A673 (cell line): Measurements from ENCODE around the gene EML3. TPM values are rescaled to one million over a fixed set of nuclear protein-coding genes. Genes with fewer than 3 reads are reported as not detected.
"Not testable (repeated sequence)": the region's sequence is repeated elsewhere in the genome, so short reads cannot be mapped to it uniquely, and the experiment has no call there.

ENCODE experiments used
- BruUV-seq: library from RNA; stranded (reverse); fragments of 400-500 nt; replicated peaks from 2 replicates; lab custom pipeline; 2021; lab: Mats Ljungman, UMichigan
- CTCF ChIA-PET: fragments of 300-600 bp; sonication (Branson Sonifier 250); formaldehyde crosslinking; loops from one replicate; lab custom pipeline; 2022; ENCODE audit warnings: antibody characterized with exemption; lab: Charles Lee
- POLR2A ChIA-PET: fragments of 300-600 bp; sonication (Branson Sonifier 250); formaldehyde crosslinking; loops from one replicate; lab custom pipeline; 2022; ENCODE audit warnings: antibody characterized with exemption; ENCODE audit not compliant: low non-redundant PET; lab: Charles Lee
- DNase-seq: peaks from one replicate; pipeline ENCODE4 v3.0.0-alpha.2; 2015; ENCODE audit warnings: low spot score
- H3K27ac ChIP-seq: fragments of 200-600 bp; sonication (generic); 2 replicates; pipeline ENCODE4 v1.5.1; 2016; ENCODE audit warnings: mixed run types, low read depth, mild to moderate bottlenecking, mixed read lengths, antibody characterized with exemption, low read length; ENCODE audit not compliant: poor library complexity, severe bottlenecking
- H3K27me3 ChIP-seq: fragments of 200-600 bp; sonication (generic); replicated peaks from 2 replicates; pipeline ENCODE4 v1.6.1; 2017; ENCODE audit warnings: mixed run types, low read depth, mild to moderate bottlenecking, mixed read lengths, antibody characterized with exemption, low read length; ENCODE audit not compliant: insufficient read depth, poor library complexity
- H3K36me3 ChIP-seq: fragments of 200-600 bp; sonication (generic); 2 replicates; pipeline ENCODE4 v1.6.1; 2016; ENCODE audit warnings: mixed run types, mild to moderate bottlenecking, mixed read lengths, antibody characterized with exemption, low read length; ENCODE audit not compliant: insufficient read depth, poor library complexity, severe bottlenecking
- H3K4me1 ChIP-seq: fragments of 200-600 bp; sonication (generic); 2 replicates; pipeline ENCODE4 v1.6.1; 2017; ENCODE audit warnings: mixed run types, mild to moderate bottlenecking, mixed read lengths, antibody characterized with exemption, low read length; ENCODE audit not compliant: insufficient read depth, poor library complexity, severe bottlenecking
- H3K4me3 ChIP-seq: fragments of 200-600 bp; sonication (generic); 2 replicates; pipeline ENCODE4 v1.5.1; 2016; ENCODE audit warnings: low read depth, mixed run types, mild to moderate bottlenecking, mixed read lengths, low read length; ENCODE audit not compliant: poor library complexity, severe bottlenecking
- H3K9me3 ChIP-seq: fragments of 200-600 bp; sonication (generic); 2 replicates; pipeline ENCODE4 v1.6.1; 2016; ENCODE audit warnings: mixed run types, low read depth, mild to moderate bottlenecking, mixed read lengths, antibody characterized with exemption, low read length; ENCODE audit not compliant: poor library complexity, severe bottlenecking
- CTCF ChIP-seq: fragments of 300-800, 200-600 bp; sonication (generic); conservative IDR thresholded peaks from 2 replicates; pipeline ENCODE4 v1.5.1; 2017; ENCODE audit warnings: low read depth, mild to moderate bottlenecking, antibody characterized with exemption, low read length, moderate library complexity, mixed read lengths
- EZH2 ChIP-seq: fragments of 200-600 bp; sonication (generic); IDR thresholded peaks from 2 replicates; pipeline ENCODE4 v1.6.1; 2017; ENCODE audit warnings: borderline replicate concordance, low read depth, mild to moderate bottlenecking, mixed read lengths, antibody characterized with exemption, low read length; ENCODE audit not compliant: poor library complexity, severe bottlenecking
- intact Hi-C: fragments of 100-400 bp; cut with micrococcal nuclease; formaldehyde crosslinking; loops from one replicate; pipeline ENCODE4 v1.10.0; 2022; ENCODE audit not compliant: unreplicated experiment
- total RNA-seq: library from RNA; stranded (reverse); gene quantifications from 2 replicates; pipeline ENCODE4 v1.2.3, GENCODE V29; 2021

Gene EML3
- total RNA-seq, 1 experiment from 2014 or later, result 21.3 TPM

GRCh38 chr11:62652161-62653006, 39.8 kb upstream of the EML3 start:
- H3K27me3 ChIP-seq, result no peaks in the 10 kb centered on the region
- H3K4me3 ChIP-seq, result peak overlapping the region; percentile 81
- BruUV-seq, result no TSS peak
- no peaks in the 10 kb centered on the region for H3K9me3 ChIP-seq
- H3K27ac ChIP-seq, result peak overlapping the region; percentile 90
- ChIA-PET POLR2A (interaction anchor here (1.0 to 1.4 kb wide), 2 partner anchors 13 to 61 kb away, joined by 6 to 7 read pairs; partner anchors contain the start of genes C11orf98, CSKMT and TUT1), CTCF (no interaction called here)
- no peak for DNase-seq
- H3K36me3 ChIP-seq, result peaks cover 25% of the 10 kb centered on the region
- TF ChIP-seq EZH2 (no peak), CTCF (no peak)
- intact Hi-C loops, result no loop called here
- peaks cover 12% of the 10 kb centered on the region for H3K4me1 ChIP-seq

DNA sequence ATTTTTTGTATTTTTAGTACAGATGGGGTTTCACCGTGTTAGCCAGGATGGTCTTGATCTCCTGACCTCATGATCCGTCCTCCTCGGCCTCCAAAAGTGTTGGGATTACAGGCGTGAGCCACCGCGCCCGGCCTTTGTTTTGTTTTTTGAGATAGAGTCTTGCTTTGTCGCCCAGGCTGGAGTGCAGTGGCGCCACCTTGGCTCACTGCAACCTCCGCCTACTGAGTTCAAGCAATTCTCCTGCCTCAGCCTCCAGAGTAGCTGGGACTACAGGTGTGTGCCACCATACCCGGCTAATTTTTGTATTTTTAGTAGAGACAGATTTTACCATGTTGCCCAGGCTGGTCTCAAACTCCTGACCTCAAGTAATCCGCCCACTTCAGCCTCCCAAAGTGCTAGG, 37.7 kb upstream of the EML3 start:
- DNase-seq, BruUV-seq, POLR2A ChIA-PET, intact Hi-C loops, CTCF ChIA-PET, H3K9me3 ChIP-seq, H3K27me3 ChIP-seq, H3K4me3 ChIP-seq, H3K27ac ChIP-seq: not testable (repeated sequence)
- Histone ChIP-seq H3K4me1 (peaks cover 19% of the 10 kb centered on the region), H3K36me3 (peaks cover 25% of the 10 kb centered on the region)

DNA sequence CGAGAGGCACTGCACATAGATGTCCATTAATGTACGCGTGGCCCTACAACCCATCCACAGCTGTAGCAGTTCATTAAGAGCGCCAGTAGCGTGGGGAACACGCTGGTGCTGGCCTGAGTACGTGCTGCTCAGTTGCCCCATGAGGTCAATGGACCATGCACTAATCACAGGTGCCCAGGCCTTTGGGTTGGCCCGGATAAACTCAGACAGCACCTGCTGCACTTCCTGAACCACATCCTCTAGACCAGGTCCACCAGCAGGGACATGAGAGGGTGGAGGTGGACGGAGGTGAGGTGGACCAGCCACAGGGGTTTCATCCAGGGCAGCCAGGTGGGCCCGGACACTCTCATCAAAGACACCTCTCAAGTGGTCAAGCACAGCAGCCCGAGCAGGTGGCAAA, 36.9 kb upstream of the EML3 start:
- BruUV-seq, result no TSS peak
- ChIA-PET POLR2A (interaction anchor here (0.5 to 0.6 kb wide), 2 partner anchors 16 to 25 kb away, joined by 3 to 4 read pairs; partner anchors contain the start of genes C11orf98 and CSKMT), CTCF (no interaction called here)
- no peak for TF ChIP-seq CTCF
- no peak for TF ChIP-seq EZH2
- peaks cover 19% of the 10 kb centered on the region for H3K4me1 ChIP-seq
- no peaks in the 10 kb centered on the region for H3K27me3 ChIP-seq
- H3K9me3 ChIP-seq, result no peaks in the 10 kb centered on the region
- DNase-seq, result no peak
- intact Hi-C loops, result no loop called here
- H3K27ac ChIP-seq, result no peak overlapping the region
- peaks cover 29% of the 10 kb centered on the region for H3K36me3 ChIP-seq
- no peak overlapping the region for H3K4me3 ChIP-seq
